K562 (cell line): ENCODE measurements around the gene HPS5. TPM values are rescaled to one million over a fixed set of nuclear protein-coding genes. Genes with fewer than 3 reads are reported as not detected.
A peak's percentile ranks its signal among the peaks of the same experiment; 100 is the strongest.

Experiments
- ARHGAP35 ChIP-seq: fragments of 450-650 bp; IDR thresholded peaks from 2 replicates; pipeline ENCODE4 v1.6.1; 2018; ENCODE audit not compliant: partially characterized antibody
- BCOR ChIP-seq: fragments of 450-650 bp; IDR thresholded peaks from 2 replicates; pipeline ENCODE4 v1.6.1; 2016
- ELF2 ChIP-seq: fragments of 250-450 bp; sonication (Bioruptor Pico); IDR thresholded peaks from 2 replicates; pipeline ENCODE4 v1.5.0; 2021; ENCODE audit warnings: mild to moderate bottlenecking
- EP400 ChIP-seq: fragments of 450-650 bp; IDR thresholded peaks from 2 replicates; pipeline ENCODE4 v1.6.1; 2017; ENCODE audit warnings: antibody characterized with exemption, mild to moderate bottlenecking, moderate library complexity
- IRF2 ChIP-seq: sonication (generic); formaldehyde crosslinking; IDR thresholded peaks from 2 replicates; pipeline ENCODE4 v1.8.1; 2022; ENCODE audit warnings: mild to moderate bottlenecking, missing genetic modification reagents
- LARP7 ChIP-seq: fragments of 450-650 bp; IDR thresholded peaks from 2 replicates; pipeline ENCODE4 v1.6.1; 2016
- MTA2 ChIP-seq: fragments of 450-650 bp; IDR thresholded peaks from 2 replicates; pipeline ENCODE4 v1.6.1; 2016; ENCODE audit warnings: low read depth
- RHOXF2B ChIP-seq: fragments of 250-450 bp; sonication (Bioruptor Pico); conservative IDR thresholded peaks from 2 replicates; pipeline ENCODE4 v1.5.1; 2021
- SIN3A ChIP-seq, 2 experiments: fragments of 150-350 bp in 1 of 2; IDR thresholded peaks; 2 replicates each; pipeline ENCODE4 v1.6.1; 2011 to 2016; ENCODE audit warnings: borderline replicate concordance in 2 of 2, low read depth in 2 of 2, low read length in 2 of 2, mild to moderate bottlenecking in 2 of 2, moderate library complexity in 2 of 2; ENCODE audit not compliant: control insufficient read depth in 1 of 2
- SMARCB1 ChIP-seq: IDR thresholded peaks from 2 replicates; pipeline ENCODE4 v1.6.1; 2011; ENCODE audit warnings: improper control_type of control experiment, low read depth; ENCODE audit not compliant: insufficient read length
- TCF3 ChIP-seq: sonication (generic); formaldehyde crosslinking; IDR thresholded peaks from 2 replicates; pipeline ENCODE4 v1.4.0; 2020; ENCODE audit warnings: mild to moderate bottlenecking, missing genetic modification reagents
- ZNF232 ChIP-seq: sonication (generic); formaldehyde crosslinking; IDR thresholded peaks from 2 replicates; pipeline ENCODE4 v1.8.0; 2022; ENCODE audit warnings: mild to moderate bottlenecking, missing genetic modification reagents
- ZNF655 ChIP-seq: fragments of 250-450 bp; sonication (Bioruptor Pico); IDR thresholded peaks from 2 replicates; pipeline ENCODE4 v1.5.0; 2021
- polyA plus RNA-seq, 8 experiments: library from polyadenylated mRNA; depleted of rRNA in 4 of 8; stranded (reverse) in 5 of 8; unstranded in 3 of 8; fragments of >200 nt; fragmentation: Nextera tagmentation in 2 of 8; fragmentation: Illumina TruSeq in 1 of 8; extraction: Ambion mirVana in 2 of 8; extraction: Trizol in 1 of 8; gene quantifications; 2 replicates each; pipeline versions ENCODE4 v1.2.1 to v1.2.3, GENCODE V29; 2011 to 2014; ENCODE audit warnings: inconsistent platforms in 1 of 8, missing spikeins in 1 of 8
- total RNA-seq, 7 experiments: library from RNA; depleted of rRNA in 6 of 7; stranded (reverse); fragments of >200 nt in 6 of 7; fragmentation: Illumina TruSeq in 2 of 7; extraction: Trizol in 2 of 7; gene quantifications; 2 replicates each; pipeline versions ENCODE4 v1.2.1 to v1.2.3, GENCODE V29; 2011 to 2021; ENCODE audit warnings: low replicate concordance in 1 of 7
- TF ChIP-seq, protein P1 (sequence below), 3 experiments: IDR thresholded peaks in 2 of 3; conservative IDR thresholded peaks in 1 of 3; 2 replicates each; pipeline ENCODE4 v1.5.1; 2011 to 2012; ENCODE audit warnings: low read length in 3 of 3, mild to moderate bottlenecking in 3 of 3, control low read depth in 2 of 3, improper control_type of control experiment in 1 of 3, inconsistent platforms in 1 of 3, low read depth in 1 of 3, mixed read lengths in 1 of 3, moderate library complexity in 1 of 3; ENCODE audit not compliant: insufficient read depth in 2 of 3
- TF ChIP-seq, protein P2 (sequence below): fragments of 150-350 bp; IDR thresholded peaks from 2 replicates; pipeline ENCODE4 v1.6.1; 2014; ENCODE audit warnings: low read depth, mild to moderate bottlenecking, low read length, borderline replicate concordance
- TF ChIP-seq, protein P3 (sequence below): sonication (generic); formaldehyde crosslinking; IDR thresholded peaks from 2 replicates; pipeline ENCODE4 v1.8.1; 2023; ENCODE audit warnings: missing genetic modification reagents, mild to moderate bottlenecking, borderline replicate concordance

The HPS5 gene
- total and polyA plus RNA-seq, 9 of the 15 experiments (the other 6 are each of a cell fraction or from before 2014, with no cell fraction given), result 12.2 to 28.1 (median 16.8) TPM

GRCh38 chr11:18324381-18324780 lies 2.4 kb upstream of the HPS5 start (continued):
- TF ChIP-seq, protein P1, sequence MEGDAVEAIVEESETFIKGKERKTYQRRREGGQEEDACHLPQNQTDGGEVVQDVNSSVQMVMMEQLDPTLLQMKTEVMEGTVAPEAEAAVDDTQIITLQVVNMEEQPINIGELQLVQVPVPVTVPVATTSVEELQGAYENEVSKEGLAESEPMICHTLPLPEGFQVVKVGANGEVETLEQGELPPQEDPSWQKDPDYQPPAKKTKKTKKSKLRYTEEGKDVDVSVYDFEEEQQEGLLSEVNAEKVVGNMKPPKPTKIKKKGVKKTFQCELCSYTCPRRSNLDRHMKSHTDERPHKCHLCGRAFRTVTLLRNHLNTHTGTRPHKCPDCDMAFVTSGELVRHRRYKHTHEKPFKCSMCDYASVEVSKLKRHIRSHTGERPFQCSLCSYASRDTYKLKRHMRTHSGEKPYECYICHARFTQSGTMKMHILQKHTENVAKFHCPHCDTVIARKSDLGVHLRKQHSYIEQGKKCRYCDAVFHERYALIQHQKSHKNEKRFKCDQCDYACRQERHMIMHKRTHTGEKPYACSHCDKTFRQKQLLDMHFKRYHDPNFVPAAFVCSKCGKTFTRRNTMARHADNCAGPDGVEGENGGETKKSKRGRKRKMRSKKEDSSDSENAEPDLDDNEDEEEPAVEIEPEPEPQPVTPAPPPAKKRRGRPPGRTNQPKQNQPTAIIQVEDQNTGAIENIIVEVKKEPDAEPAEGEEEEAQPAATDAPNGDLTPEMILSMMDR (IDR thresholded peaks at IDR 0.05 in 2 of 3, conservative IDR thresholded peaks at IDR 0.05 in 1 of 3; ENCODE audit: insufficient read depth in 2 of 3, low read depth in 1 of 3, low read length in 3 of 3), result 0 out of 6 replicates have a peak, but pooled peaks of 1 of the 3 experiments have one; percentile 6
- TF ChIP-seq ELF2 (CRISPR knock-in tag), result peak; percentile 41; the same call in 1 of the 2 replicates
- TF ChIP-seq ZNF655, result no peak
- no peak for TF ChIP-seq ARHGAP35
- TF ChIP-seq ZNF232 (CRISPR knock-in tag), result no peak
- TF ChIP-seq EP400, result no peak
- TF ChIP-seq, protein P2, sequence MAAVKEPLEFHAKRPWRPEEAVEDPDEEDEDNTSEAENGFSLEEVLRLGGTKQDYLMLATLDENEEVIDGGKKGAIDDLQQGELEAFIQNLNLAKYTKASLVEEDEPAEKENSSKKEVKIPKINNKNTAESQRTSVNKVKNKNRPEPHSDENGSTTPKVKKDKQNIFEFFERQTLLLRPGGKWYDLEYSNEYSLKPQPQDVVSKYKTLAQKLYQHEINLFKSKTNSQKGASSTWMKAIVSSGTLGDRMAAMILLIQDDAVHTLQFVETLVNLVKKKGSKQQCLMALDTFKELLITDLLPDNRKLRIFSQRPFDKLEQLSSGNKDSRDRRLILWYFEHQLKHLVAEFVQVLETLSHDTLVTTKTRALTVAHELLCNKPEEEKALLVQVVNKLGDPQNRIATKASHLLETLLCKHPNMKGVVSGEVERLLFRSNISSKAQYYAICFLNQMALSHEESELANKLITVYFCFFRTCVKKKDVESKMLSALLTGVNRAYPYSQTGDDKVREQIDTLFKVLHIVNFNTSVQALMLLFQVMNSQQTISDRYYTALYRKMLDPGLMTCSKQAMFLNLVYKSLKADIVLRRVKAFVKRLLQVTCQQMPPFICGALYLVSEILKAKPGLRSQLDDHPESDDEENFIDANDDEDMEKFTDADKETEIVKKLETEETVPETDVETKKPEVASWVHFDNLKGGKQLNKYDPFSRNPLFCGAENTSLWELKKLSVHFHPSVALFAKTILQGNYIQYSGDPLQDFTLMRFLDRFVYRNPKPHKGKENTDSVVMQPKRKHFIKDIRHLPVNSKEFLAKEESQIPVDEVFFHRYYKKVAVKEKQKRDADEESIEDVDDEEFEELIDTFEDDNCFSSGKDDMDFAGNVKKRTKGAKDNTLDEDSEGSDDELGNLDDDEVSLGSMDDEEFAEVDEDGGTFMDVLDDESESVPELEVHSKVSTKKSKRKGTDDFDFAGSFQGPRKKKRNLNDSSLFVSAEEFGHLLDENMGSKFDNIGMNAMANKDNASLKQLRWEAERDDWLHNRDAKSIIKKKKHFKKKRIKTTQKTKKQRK, result no peak
- TF ChIP-seq LARP7, result no peak
- no peak for TF ChIP-seq RHOXF2B (CRISPR knock-in tag)
- TF ChIP-seq IRF2 (CRISPR knock-in tag), result no peak
- TF ChIP-seq, protein P3, sequence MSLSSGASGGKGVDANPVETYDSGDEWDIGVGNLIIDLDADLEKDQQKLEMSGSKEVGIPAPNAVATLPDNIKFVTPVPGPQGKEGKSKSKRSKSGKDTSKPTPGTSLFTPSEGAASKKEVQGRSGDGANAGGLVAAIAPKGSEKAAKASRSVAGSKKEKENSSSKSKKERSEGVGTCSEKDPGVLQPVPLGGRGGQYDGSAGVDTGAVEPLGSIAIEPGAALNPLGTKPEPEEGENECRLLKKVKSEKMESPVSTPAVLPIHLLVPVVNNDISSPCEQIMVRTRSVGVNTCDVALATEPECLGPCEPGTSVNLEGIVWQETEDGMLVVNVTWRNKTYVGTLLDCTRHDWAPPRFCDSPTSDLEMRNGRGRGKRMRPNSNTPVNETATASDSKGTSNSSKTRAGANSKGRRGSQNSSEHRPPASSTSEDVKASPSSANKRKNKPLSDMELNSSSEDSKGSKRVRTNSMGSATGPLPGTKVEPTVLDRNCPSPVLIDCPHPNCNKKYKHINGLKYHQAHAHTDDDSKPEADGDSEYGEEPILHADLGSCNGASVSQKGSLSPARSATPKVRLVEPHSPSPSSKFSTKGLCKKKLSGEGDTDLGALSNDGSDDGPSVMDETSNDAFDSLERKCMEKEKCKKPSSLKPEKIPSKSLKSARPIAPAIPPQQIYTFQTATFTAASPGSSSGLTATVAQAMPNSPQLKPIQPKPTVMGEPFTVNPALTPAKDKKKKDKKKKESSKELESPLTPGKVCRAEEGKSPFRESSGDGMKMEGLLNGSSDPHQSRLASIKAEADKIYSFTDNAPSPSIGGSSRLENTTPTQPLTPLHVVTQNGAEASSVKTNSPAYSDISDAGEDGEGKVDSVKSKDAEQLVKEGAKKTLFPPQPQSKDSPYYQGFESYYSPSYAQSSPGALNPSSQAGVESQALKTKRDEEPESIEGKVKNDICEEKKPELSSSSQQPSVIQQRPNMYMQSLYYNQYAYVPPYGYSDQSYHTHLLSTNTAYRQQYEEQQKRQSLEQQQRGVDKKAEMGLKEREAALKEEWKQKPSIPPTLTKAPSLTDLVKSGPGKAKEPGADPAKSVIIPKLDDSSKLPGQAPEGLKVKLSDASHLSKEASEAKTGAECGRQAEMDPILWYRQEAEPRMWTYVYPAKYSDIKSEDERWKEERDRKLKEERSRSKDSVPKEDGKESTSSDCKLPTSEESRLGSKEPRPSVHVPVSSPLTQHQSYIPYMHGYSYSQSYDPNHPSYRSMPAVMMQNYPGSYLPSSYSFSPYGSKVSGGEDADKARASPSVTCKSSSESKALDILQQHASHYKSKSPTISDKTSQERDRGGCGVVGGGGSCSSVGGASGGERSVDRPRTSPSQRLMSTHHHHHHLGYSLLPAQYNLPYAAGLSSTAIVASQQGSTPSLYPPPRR, result no peak
- no peak for TF ChIP-seq MTA2
- TF ChIP-seq SIN3A (IDR thresholded peaks at IDR 0.05; ENCODE audit: borderline replicate concordance in 2 of 2, control insufficient read depth in 1 of 2, low read depth in 2 of 2, low read length in 2 of 2), result peak in 1 of 2 experiments; percentile 25; a peak in 1 of 4 replicates
- no peak for TF ChIP-seq BCOR
- peak; percentile 35; the same call in 1 of the 2 replicates for TF ChIP-seq TCF3 (CRISPR knock-in tag)
- peak; percentile 76 for TF ChIP-seq SMARCB1
